HG03159 (cell line): Measurements from ENCODE around the gene ARHGEF26.

Source experiments
- ATAC-seq: cut with Tn5 transposase; IDR thresholded peaks from one replicate; pipeline ENCODE4 v1.9.1; 2021; ENCODE audit warnings: mild to moderate bottlenecking, moderate library complexity; ENCODE audit not compliant: unreplicated experiment

ARHGEF26 gene

GRCh38 chr3:154151969-154152368, 30.8 kb downstream of the ARHGEF26 start:
- no peak for ATAC-seq

- ATAC-seq: no peak
Observed at GRCh38 chr3:154152741-154153140, 31.6 kb downstream of the ARHGEF26 start.

- no peak for ATAC-seq
Observed at GRCh38 chr3:154156530-154156929, 35.3 kb downstream of the ARHGEF26 start.

- ATAC-seq: no peak
Observed at GRCh38 chr3:154161806-154162205, 40.6 kb downstream of the ARHGEF26 start.

- no peak for ATAC-seq
Observed at GRCh38 chr3:154164387-154164786, 43.2 kb downstream of the ARHGEF26 start.

- ATAC-seq: no peak
Observed at GRCh38 chr3:154168998-154169795, 48.0 kb downstream of the ARHGEF26 start.

GRCh38 chr3:154169796-154170110, 48.6 kb downstream of the ARHGEF26 start:
- ATAC-seq: no peak

GRCh38 chr3:154170300-154170699, 49.1 kb downstream of the ARHGEF26 start:
- no peak for ATAC-seq

- ATAC-seq: no peak
Observed at GRCh38 chr3:154175041-154175440, 53.9 kb downstream of the ARHGEF26 start.

GRCh38 chr3:154176036-154176435, 54.8 kb downstream of the ARHGEF26 start:
- ATAC-seq: no peak

- ATAC-seq: no peak
Observed at GRCh38 chr3:154177406-154177805, 56.2 kb downstream of the ARHGEF26 start.

- ATAC-seq: no peak
Observed at GRCh38 chr3:154178172-154178571, 57.0 kb downstream of the ARHGEF26 start.

- ATAC-seq: no peak
Observed at GRCh38 chr3:154180836-154181691, 59.9 kb downstream of the ARHGEF26 start.

GRCh38 chr3:154182322-154182922, 61.2 kb downstream of the ARHGEF26 start:
- ATAC-seq: no peak

GRCh38 chr3:154182975-154183374, 61.8 kb downstream of the ARHGEF26 start:
- no peak for ATAC-seq

GRCh38 chr3:154184582-154184981, 63.4 kb downstream of the ARHGEF26 start:
- ATAC-seq: no peak

GRCh38 chr3:154188437-154188836, 67.2 kb downstream of the ARHGEF26 start:
- ATAC-seq: no peak

- ATAC-seq: no peak
Observed at GRCh38 chr3:154188846-154189245, 67.7 kb downstream of the ARHGEF26 start.

- ATAC-seq: no peak
Observed at GRCh38 chr3:154191520-154191919, 70.3 kb downstream of the ARHGEF26 start.

GRCh38 chr3:154192225-154192624, 71.0 kb downstream of the ARHGEF26 start:
- no peak for ATAC-seq

- ATAC-seq: no peak
Observed at GRCh38 chr3:154193000-154193615, 71.9 kb downstream of the ARHGEF26 start.
